ENCODE data around the gene IFT80. TPM values are rescaled to one million over a fixed set of nuclear protein-coding genes. Genes with fewer than 3 reads are reported as not detected.

The IFT80 gene
- total RNA-seq, 1 donor from 2014 or later, result 90.0 TPM

GRCh38 chr3:160445854-160446253 is 46.8 kb upstream of the IFT80 start:
- H3K9ac ChIP-seq, result no peak overlapping the region
- no peak for DNase-seq (ENCODE audit: low spot score)
- peaks cover 8% of the 10 kb centered on the region for H3K27me3 Mint-ChIP-seq (ENCODE audit: insufficient read depth, low read depth)
- H3K4me3 ChIP-seq, result no peak overlapping the region
- H3K9me3 Mint-ChIP-seq, result peaks cover 25% of the 10 kb centered on the region
- H3K36me3 Mint-ChIP-seq, result peaks cover 49% of the 10 kb centered on the region
- peaks cover 33% of the 10 kb centered on the region for H3F3A ChIP-seq (ENCODE audit: low read depth)
- H3K27ac ChIP-seq, result no peak overlapping the region
- peaks cover 25% of the 10 kb centered on the region for H4K20me1 ChIP-seq (ENCODE audit: low read depth)
- peaks cover 22% of the 10 kb centered on the region for H3K4me1 ChIP-seq
- peaks cover 90% of the 10 kb centered on the region for H3K79me2 ChIP-seq (ENCODE audit: low read depth)
- H3K9me3 ChIP-seq (ENCODE audit: low read depth), result no peaks in the 10 kb centered on the region
- H3K4me1 Mint-ChIP-seq, result peaks cover 24% of the 10 kb centered on the region
- no peak overlapping the region for H3K27ac Mint-ChIP-seq
- H2AFZ ChIP-seq (replicated peaks), result no peak overlapping the region
- H3K4me3 Mint-ChIP-seq, result peak overlapping the region; percentile 77
- peaks cover 36% of the 10 kb centered on the region for H3K36me3 ChIP-seq
- H3K4me2 ChIP-seq, result no peak overlapping the region
- no peaks in the 10 kb centered on the region for H3K27me3 ChIP-seq
- TF ChIP-seq EZH2phosphoT487 (IDR thresholded peaks at IDR 0.05) (no peak), EZH2 (IDR thresholded peaks at IDR 0.05) (no peak)
- TF ChIP-seq, protein P1, sequence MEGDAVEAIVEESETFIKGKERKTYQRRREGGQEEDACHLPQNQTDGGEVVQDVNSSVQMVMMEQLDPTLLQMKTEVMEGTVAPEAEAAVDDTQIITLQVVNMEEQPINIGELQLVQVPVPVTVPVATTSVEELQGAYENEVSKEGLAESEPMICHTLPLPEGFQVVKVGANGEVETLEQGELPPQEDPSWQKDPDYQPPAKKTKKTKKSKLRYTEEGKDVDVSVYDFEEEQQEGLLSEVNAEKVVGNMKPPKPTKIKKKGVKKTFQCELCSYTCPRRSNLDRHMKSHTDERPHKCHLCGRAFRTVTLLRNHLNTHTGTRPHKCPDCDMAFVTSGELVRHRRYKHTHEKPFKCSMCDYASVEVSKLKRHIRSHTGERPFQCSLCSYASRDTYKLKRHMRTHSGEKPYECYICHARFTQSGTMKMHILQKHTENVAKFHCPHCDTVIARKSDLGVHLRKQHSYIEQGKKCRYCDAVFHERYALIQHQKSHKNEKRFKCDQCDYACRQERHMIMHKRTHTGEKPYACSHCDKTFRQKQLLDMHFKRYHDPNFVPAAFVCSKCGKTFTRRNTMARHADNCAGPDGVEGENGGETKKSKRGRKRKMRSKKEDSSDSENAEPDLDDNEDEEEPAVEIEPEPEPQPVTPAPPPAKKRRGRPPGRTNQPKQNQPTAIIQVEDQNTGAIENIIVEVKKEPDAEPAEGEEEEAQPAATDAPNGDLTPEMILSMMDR (IDR thresholded peaks at IDR 0.05), result no peak

DNA sequence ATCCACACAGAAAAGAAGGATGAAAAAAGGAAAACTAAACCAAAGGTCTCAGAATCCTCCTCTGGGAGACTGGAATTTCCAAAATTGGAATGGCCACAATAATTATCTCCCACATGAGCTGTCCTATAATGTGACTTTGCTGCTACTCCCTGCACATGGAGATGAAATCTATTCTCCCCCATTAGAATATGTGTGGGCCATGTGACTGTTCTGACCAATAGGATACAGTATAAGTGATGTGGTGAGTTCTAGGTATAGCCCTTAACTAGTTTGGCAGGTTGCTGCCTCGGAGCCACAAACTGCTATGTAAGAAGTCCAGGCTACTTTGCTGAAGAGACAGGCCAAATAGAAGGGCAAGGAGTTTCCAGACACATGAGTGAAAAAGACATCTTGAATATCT is 45.4 kb upstream of the IFT80 start:
- no peak overlapping the region for H3K27ac Mint-ChIP-seq
- H3K9me3 ChIP-seq (ENCODE audit: low read depth), result no peaks in the 10 kb centered on the region
- no peaks in the 10 kb centered on the region for H3K27me3 ChIP-seq
- H3F3A ChIP-seq (ENCODE audit: low read depth), result peaks cover 25% of the 10 kb centered on the region
- peaks cover 59% of the 10 kb centered on the region for H3K36me3 Mint-ChIP-seq
- H3K4me3 ChIP-seq, result no peak overlapping the region
- no peak overlapping the region for H3K4me3 Mint-ChIP-seq
- no peak overlapping the region for H3K9ac ChIP-seq
- no peak for DNase-seq (ENCODE audit: low spot score)
- H4K20me1 ChIP-seq (ENCODE audit: low read depth), result peaks cover 40% of the 10 kb centered on the region
- peaks cover 25% of the 10 kb centered on the region for H3K9me3 Mint-ChIP-seq
- H2AFZ ChIP-seq (replicated peaks), result no peak overlapping the region
- H3K27me3 Mint-ChIP-seq (ENCODE audit: insufficient read depth, low read depth), result peaks cover 6% of the 10 kb centered on the region
- TF ChIP-seq EZH2phosphoT487 (IDR thresholded peaks at IDR 0.05), result no peak
- H3K79me2 ChIP-seq (ENCODE audit: low read depth), result peaks cover 100% of the 10 kb centered on the region
- peaks cover 18% of the 10 kb centered on the region for H3K4me1 Mint-ChIP-seq
- H3K36me3 ChIP-seq, result peaks cover 36% of the 10 kb centered on the region
- peaks cover 17% of the 10 kb centered on the region for H3K4me1 ChIP-seq
- no peak overlapping the region for H3K27ac ChIP-seq
- H3K4me2 ChIP-seq, result no peak overlapping the region

- H3K4me1 ChIP-seq, result no peaks in the 10 kb centered on the region
- no peak overlapping the region for H3K4me3 Mint-ChIP-seq
- peaks cover 66% of the 10 kb centered on the region for H3K36me3 Mint-ChIP-seq
These were observed 41.7 kb upstream of the IFT80 start for GRCh38 chr3:160440687-160441086.

DNA sequence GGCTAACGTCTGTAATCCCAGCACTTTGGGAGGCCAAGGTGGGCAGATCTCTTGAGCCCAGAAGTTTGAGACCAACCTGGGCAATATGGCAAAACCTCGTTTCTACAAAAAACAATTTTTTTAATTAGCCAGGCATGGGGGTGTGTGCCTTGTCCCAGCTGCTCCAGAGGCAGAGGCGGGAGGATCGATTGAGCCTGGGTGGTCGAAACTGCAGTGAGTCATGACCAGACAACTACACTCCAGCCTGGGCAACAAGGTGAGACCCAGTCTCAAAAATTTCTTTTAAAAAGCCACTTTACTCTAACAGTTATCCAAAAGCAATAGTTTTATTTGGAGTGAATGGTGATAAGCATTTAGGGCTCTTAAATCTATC is 38.0 kb upstream of the IFT80 start:
- TF ChIP-seq EZH2 (IDR thresholded peaks at IDR 0.05) (no peak), EZH2phosphoT487 (IDR thresholded peaks at IDR 0.05) (no peak)
- TF ChIP-seq, protein P1 (IDR thresholded peaks at IDR 0.05), result no peak
- Histone ChIP-seq H4K20me1 (ENCODE audit: low read depth) (peaks cover 96% of the 10 kb centered on the region), H3F3A (ENCODE audit: low read depth) (peaks cover 68% of the 10 kb centered on the region), H3K27ac (no peak overlapping the region), H3K4me2 (no peak overlapping the region), H3K36me3 (peaks cover 30% of the 10 kb centered on the region), H3K9ac (no peak overlapping the region), H2AFZ (replicated peaks) (no peak overlapping the region), H3K79me2 (ENCODE audit: low read depth) (peaks cover 99% of the 10 kb centered on the region), H3K4me1 (no peaks in the 10 kb centered on the region), H3K9me3 (ENCODE audit: low read depth) (no peaks in the 10 kb centered on the region), H3K27me3 (no peaks in the 10 kb centered on the region), H3K4me3 (no peak overlapping the region)
- no peak for DNase-seq (ENCODE audit: low spot score)
- Mint-ChIP-seq H3K27me3 (ENCODE audit: insufficient read depth, low read depth) (no peaks in the 10 kb centered on the region), H3K9me3 (peaks cover 5% of the 10 kb centered on the region), H3K27ac (no peak overlapping the region), H3K4me1 (no peaks in the 10 kb centered on the region), H3K4me3 (no peak overlapping the region), H3K36me3 (peaks cover 42% of the 10 kb centered on the region)

More at GRCh38 chr3:160440687-160441086, 41.7 kb upstream of the IFT80 start:
- H3F3A ChIP-seq (ENCODE audit: low read depth), result peaks cover 35% of the 10 kb centered on the region
- H3K36me3 ChIP-seq, result peaks cover 30% of the 10 kb centered on the region
- DNase-seq (ENCODE audit: low spot score), result no peak
- peaks cover 66% of the 10 kb centered on the region for H4K20me1 ChIP-seq (ENCODE audit: low read depth)
- no peak overlapping the region for H2AFZ ChIP-seq (replicated peaks)
- no peak overlapping the region for H3K4me2 ChIP-seq
- H3K9me3 Mint-ChIP-seq, result peaks cover 19% of the 10 kb centered on the region
- TF ChIP-seq EZH2phosphoT487 (IDR thresholded peaks at IDR 0.05), result no peak
- TF ChIP-seq EZH2 (IDR thresholded peaks at IDR 0.05), result no peak
- TF ChIP-seq, protein P1 (IDR thresholded peaks at IDR 0.05), result no peak
- no peaks in the 10 kb centered on the region for H3K4me1 Mint-ChIP-seq
- H3K9me3 ChIP-seq (ENCODE audit: low read depth), result no peaks in the 10 kb centered on the region
- H3K27ac ChIP-seq, result peak overlapping the region; percentile 9
- H3K27me3 Mint-ChIP-seq (ENCODE audit: insufficient read depth, low read depth), result peaks cover 4% of the 10 kb centered on the region
- H3K79me2 ChIP-seq (ENCODE audit: low read depth), result peaks cover 100% of the 10 kb centered on the region
- H3K27ac Mint-ChIP-seq, result no peak overlapping the region
- H3K27me3 ChIP-seq, result no peaks in the 10 kb centered on the region
- no peak overlapping the region for H3K4me3 ChIP-seq
- no peak overlapping the region for H3K9ac ChIP-seq

Measured in neural progenitor cell (in vitro differentiated cells).